DOHH2 (cell line): ENCODE data around the gene ADGRL3.

ENCODE experiments used
- H3F3A ChIP-seq: fragments of 200-600 bp; sonication (generic), shearing (Covaris generic); 2 replicates; pipeline ENCODE4 v1.6.0; 2016; ENCODE audit warnings: antibody characterized with exemption, mild to moderate bottlenecking; ENCODE audit not compliant: control insufficient read depth, insufficient read depth
- H3K27ac ChIP-seq: fragments of 200-600 bp; sonication (generic); 2 replicates; pipeline ENCODE4 v1.5.1; 2014; ENCODE audit warnings: low read depth, mild to moderate bottlenecking, low read length, moderate library complexity
- H3K27me3 ChIP-seq: fragments of 200-600 bp; sonication (generic); 2 replicates; pipeline ENCODE4 v1.6.1; 2014; ENCODE audit warnings: mild to moderate bottlenecking, low read length, mixed read lengths; ENCODE audit not compliant: control insufficient read depth
- H3K36me3 ChIP-seq: fragments of 200-600 bp; sonication (generic); 2 replicates; pipeline ENCODE4 v1.6.1; 2014; ENCODE audit warnings: mild to moderate bottlenecking, low read length, moderate library complexity, mixed read lengths; ENCODE audit not compliant: control insufficient read depth
- H3K4me1 ChIP-seq: fragments of 200-600 bp; sonication (generic); 2 replicates; pipeline ENCODE4 v1.6.1; 2014; ENCODE audit warnings: mild to moderate bottlenecking, low read length, mixed read lengths; ENCODE audit not compliant: control insufficient read depth
- H3K4me2 ChIP-seq: fragments of 200-600 bp; sonication (generic); 2 replicates; pipeline ENCODE4 v1.6.0; 2014; ENCODE audit warnings: mild to moderate bottlenecking, low read length, moderate library complexity
- H3K4me3 ChIP-seq: fragments of 200-600 bp; sonication (generic); 2 replicates; pipeline ENCODE4 v1.5.1; 2014; ENCODE audit warnings: mild to moderate bottlenecking, low read length, mixed read lengths
- H3K79me2 ChIP-seq: fragments of 200-600 bp; sonication (generic); 2 replicates; pipeline ENCODE4 v1.6.1; 2014; ENCODE audit warnings: mild to moderate bottlenecking, low read length, mixed read lengths; ENCODE audit not compliant: control insufficient read depth
- H3K9me2 ChIP-seq: fragments of 200-600 bp; sonication (generic); replicated peaks from 2 replicates; pipeline ENCODE4 v1.6.1; 2014; ENCODE audit warnings: mild to moderate bottlenecking, low read length, mixed read lengths; ENCODE audit not compliant: control insufficient read depth
- H3K9me3 ChIP-seq: fragments of 200-600 bp; sonication (generic); 2 replicates; pipeline ENCODE4 v1.6.1; 2014; ENCODE audit warnings: antibody characterized with exemption, low read length, mixed read lengths; ENCODE audit not compliant: control insufficient read depth, insufficient read depth
- H4K20me1 ChIP-seq: fragments of 200-600 bp; sonication (generic); 2 replicates; pipeline ENCODE4 v1.6.0; 2014; ENCODE audit warnings: low read depth, mild to moderate bottlenecking, antibody characterized with exemption, low read length, moderate library complexity; ENCODE audit not compliant: control insufficient read depth, insufficient read depth
- EZH2phosphoT487 ChIP-seq: fragments of 200-600 bp; sonication (generic); IDR thresholded peaks from 2 replicates; pipeline ENCODE4 v1.6.1; 2017; ENCODE audit warnings: borderline replicate concordance, mild to moderate bottlenecking, antibody characterized with exemption, low read length, moderate library complexity, mixed read lengths
- TF ChIP-seq, protein P1 (sequence below): fragments of 200-600 bp; sonication (generic); IDR thresholded peaks from one replicate; pipeline ENCODE4 v1.5.1; 2014; ENCODE audit warnings: antibody characterized with exemption, mild to moderate bottlenecking, low read depth, low read length; ENCODE audit not compliant: poor library complexity, severe bottlenecking

ADGRL3 gene

DNA sequence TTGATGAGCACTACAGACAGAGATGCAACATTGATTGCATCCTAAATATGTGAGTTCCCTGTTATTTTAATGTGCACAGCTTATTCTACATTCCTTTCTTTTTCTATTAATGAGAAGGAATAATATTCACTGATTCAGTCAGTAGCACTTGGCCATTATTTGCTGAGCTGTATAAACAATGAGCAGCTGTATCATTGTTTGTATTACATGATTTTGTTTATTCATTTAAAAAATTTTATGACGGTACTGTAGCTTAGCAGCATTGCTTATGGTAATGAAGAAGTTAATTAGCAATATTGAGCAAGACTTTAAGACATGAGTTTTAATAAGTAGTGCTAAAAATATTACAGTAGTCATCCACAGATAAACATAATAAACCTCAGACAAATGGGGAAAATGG lies 582.0 kb downstream of the ADGRL3 start:
- TF ChIP-seq EZH2phosphoT487, result no peak
- H3K79me2 ChIP-seq, result no peaks in the 10 kb centered on the region
- H3K4me2 ChIP-seq, result no peak overlapping the region
- H3K9me3 ChIP-seq, result no peaks in the 10 kb centered on the region
- H4K20me1 ChIP-seq, result no peaks in the 10 kb centered on the region
- no peak overlapping the region for H3K27ac ChIP-seq
- no peaks in the 10 kb centered on the region for H3K9me2 ChIP-seq
- no peaks in the 10 kb centered on the region for H3F3A ChIP-seq
- no peaks in the 10 kb centered on the region for H3K27me3 ChIP-seq
- H3K4me1 ChIP-seq, result no peaks in the 10 kb centered on the region
- H3K36me3 ChIP-seq, result no peaks in the 10 kb centered on the region
- H3K4me3 ChIP-seq, result no peak overlapping the region

DNA sequence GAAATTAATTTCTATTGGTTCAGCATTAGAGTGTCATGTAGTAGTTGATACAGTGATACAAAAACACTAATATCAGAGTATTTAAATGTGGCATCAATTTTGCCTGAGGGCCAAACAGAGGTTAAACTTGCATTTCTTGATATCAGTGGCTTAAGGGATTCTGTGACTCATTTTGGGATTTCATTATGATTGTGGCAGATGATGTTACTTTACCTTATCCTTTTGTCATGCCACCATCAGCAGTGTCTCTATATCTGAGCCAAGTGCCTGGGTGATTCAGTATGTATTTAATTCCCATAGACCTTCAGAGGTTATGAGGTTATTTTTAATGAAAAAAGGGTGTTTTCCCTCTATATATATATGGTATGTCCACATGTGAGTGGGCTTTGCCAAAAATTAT lies 582.9 kb downstream of the ADGRL3 start:
- no peaks in the 10 kb centered on the region for H3K4me1 ChIP-seq
- no peaks in the 10 kb centered on the region for H3K79me2 ChIP-seq
- H3K9me2 ChIP-seq, result no peaks in the 10 kb centered on the region
- no peaks in the 10 kb centered on the region for H3K27me3 ChIP-seq
- no peak overlapping the region for H3K4me2 ChIP-seq
- H3K4me3 ChIP-seq, result no peak overlapping the region
- H3K9me3 ChIP-seq, result no peaks in the 10 kb centered on the region
- no peaks in the 10 kb centered on the region for H3F3A ChIP-seq
- no peaks in the 10 kb centered on the region for H4K20me1 ChIP-seq
- no peak overlapping the region for H3K27ac ChIP-seq
- H3K36me3 ChIP-seq, result no peaks in the 10 kb centered on the region
- no peak for TF ChIP-seq EZH2phosphoT487
- TF ChIP-seq, protein P1, sequence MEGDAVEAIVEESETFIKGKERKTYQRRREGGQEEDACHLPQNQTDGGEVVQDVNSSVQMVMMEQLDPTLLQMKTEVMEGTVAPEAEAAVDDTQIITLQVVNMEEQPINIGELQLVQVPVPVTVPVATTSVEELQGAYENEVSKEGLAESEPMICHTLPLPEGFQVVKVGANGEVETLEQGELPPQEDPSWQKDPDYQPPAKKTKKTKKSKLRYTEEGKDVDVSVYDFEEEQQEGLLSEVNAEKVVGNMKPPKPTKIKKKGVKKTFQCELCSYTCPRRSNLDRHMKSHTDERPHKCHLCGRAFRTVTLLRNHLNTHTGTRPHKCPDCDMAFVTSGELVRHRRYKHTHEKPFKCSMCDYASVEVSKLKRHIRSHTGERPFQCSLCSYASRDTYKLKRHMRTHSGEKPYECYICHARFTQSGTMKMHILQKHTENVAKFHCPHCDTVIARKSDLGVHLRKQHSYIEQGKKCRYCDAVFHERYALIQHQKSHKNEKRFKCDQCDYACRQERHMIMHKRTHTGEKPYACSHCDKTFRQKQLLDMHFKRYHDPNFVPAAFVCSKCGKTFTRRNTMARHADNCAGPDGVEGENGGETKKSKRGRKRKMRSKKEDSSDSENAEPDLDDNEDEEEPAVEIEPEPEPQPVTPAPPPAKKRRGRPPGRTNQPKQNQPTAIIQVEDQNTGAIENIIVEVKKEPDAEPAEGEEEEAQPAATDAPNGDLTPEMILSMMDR, result no peak

- Histone ChIP-seq H3K4me1 (no peaks in the 10 kb centered on the region), H3K9me2 (no peaks in the 10 kb centered on the region), H3F3A (no peaks in the 10 kb centered on the region), H3K36me3 (no peaks in the 10 kb centered on the region), H3K27me3 (no peaks in the 10 kb centered on the region), H3K9me3 (no peaks in the 10 kb centered on the region), H4K20me1 (no peaks in the 10 kb centered on the region), H3K4me3 (no peak overlapping the region), H3K4me2 (no peak overlapping the region), H3K27ac (no peak overlapping the region), H3K79me2 (no peaks in the 10 kb centered on the region)
- TF ChIP-seq EZH2phosphoT487, result no peak
- TF ChIP-seq, protein P1, result no peak
These were observed 585.6 kb downstream of the ADGRL3 start for GRCh38 chr4:61785761-61786160.

- H3K9me2 ChIP-seq, result no peaks in the 10 kb centered on the region
- no peaks in the 10 kb centered on the region for H3K79me2 ChIP-seq
- no peaks in the 10 kb centered on the region for H4K20me1 ChIP-seq
- H3K9me3 ChIP-seq, result no peaks in the 10 kb centered on the region
- no peaks in the 10 kb centered on the region for H3K4me1 ChIP-seq
- no peak overlapping the region for H3K4me2 ChIP-seq
- no peaks in the 10 kb centered on the region for H3F3A ChIP-seq
- H3K27ac ChIP-seq, result no peak overlapping the region
- no peak for TF ChIP-seq EZH2phosphoT487
- TF ChIP-seq, protein P1, result no peak
- H3K4me3 ChIP-seq, result no peak overlapping the region
- H3K27me3 ChIP-seq, result no peaks in the 10 kb centered on the region
- no peaks in the 10 kb centered on the region for H3K36me3 ChIP-seq
These were observed 586.1 kb downstream of the ADGRL3 start for GRCh38 chr4:61786211-61786610.
